ENCODE measurements around the gene PPP1R3A. TPM values are rescaled to one million over a fixed set of nuclear protein-coding genes. Genes with fewer than 3 reads are reported as not detected.

PPP1R3A gene
- total and polyA plus RNA-seq, 12 donors = not detected

DNA sequence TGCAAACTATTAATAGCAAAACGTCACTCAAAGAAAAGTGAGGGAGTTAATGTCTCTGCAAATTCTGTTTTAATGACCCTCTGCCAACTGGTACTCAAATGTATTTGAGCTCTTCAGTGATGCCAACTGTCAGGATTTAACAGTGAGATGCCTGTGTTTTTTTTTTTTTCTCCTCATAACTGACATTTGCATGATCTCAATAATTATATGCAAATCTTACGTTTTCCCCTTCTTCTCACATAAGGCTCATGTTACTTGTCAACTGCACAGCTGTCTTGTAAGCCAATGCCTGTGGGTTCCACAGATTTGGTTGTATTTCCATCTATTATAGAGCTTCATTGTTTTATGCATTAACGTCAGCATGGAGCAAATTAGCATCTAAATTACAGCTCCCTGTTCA lies 38.2 kb downstream of the PPP1R3A start:
- Histone ChIP-seq H3K27me3 (no peaks in the 10 kb centered on the region), H3K9me3 (replicated peaks in 1 of 3) (no peaks in the 10 kb centered on the region), H3K36me3 (replicated peaks in 1 of 2) (no peaks in the 10 kb centered on the region), H3K27ac (no peak overlapping the region), H3K4me1 (replicated peaks in 1 of 2) (no peaks in the 10 kb centered on the region), H3K4me3 (no peak overlapping the region)
- no peak for DNase-seq
- 49 to 59% (median 56%) methylated on average over 3 of the region's 3 CpGs for WGBS, 4 donors
- intact Hi-C loops (cut with DNase I) = no loop called here
- TF ChIP-seq, protein P1, sequence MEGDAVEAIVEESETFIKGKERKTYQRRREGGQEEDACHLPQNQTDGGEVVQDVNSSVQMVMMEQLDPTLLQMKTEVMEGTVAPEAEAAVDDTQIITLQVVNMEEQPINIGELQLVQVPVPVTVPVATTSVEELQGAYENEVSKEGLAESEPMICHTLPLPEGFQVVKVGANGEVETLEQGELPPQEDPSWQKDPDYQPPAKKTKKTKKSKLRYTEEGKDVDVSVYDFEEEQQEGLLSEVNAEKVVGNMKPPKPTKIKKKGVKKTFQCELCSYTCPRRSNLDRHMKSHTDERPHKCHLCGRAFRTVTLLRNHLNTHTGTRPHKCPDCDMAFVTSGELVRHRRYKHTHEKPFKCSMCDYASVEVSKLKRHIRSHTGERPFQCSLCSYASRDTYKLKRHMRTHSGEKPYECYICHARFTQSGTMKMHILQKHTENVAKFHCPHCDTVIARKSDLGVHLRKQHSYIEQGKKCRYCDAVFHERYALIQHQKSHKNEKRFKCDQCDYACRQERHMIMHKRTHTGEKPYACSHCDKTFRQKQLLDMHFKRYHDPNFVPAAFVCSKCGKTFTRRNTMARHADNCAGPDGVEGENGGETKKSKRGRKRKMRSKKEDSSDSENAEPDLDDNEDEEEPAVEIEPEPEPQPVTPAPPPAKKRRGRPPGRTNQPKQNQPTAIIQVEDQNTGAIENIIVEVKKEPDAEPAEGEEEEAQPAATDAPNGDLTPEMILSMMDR (IDR thresholded peaks at IDR 0.05) = no peak
- TF ChIP-seq POLR2A (IDR thresholded peaks at IDR 0.05) = no peak

DNA sequence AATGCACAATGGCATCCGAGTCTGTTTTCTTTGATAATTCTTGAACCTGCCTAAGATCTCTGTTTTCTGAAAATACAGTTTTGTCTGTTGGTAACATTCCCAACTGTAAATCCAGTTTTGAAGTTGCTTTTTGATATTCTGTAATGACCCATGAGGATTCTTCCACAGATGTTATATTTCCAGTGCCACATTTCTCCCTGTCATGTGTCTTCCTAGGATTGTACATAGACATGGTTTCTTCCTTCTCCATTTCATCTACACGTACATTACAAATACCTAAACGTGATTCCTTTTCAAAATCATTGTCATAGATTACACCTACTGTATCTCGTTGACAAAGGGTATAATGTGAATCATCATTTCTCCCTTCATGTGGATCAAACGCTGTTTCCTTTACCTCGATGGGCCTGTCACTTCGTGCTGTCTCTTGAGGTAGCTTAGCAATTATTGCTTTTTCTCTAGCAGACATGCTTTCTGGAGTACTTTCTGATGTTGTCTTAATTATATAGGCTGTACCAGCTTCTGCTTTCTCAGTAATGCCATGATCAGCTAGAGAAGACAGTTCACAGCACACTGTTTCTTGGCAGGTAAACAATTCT lies 40.3 kb downstream of the PPP1R3A start:
- no peaks in the 10 kb centered on the region for H3K27me3 ChIP-seq
- TF ChIP-seq, protein P1 (IDR thresholded peaks at IDR 0.05) = no peak
- TF ChIP-seq POLR2A (IDR thresholded peaks at IDR 0.05) = no peak
- no peak for DNase-seq
- H3K4me3 ChIP-seq = no peak overlapping the region
- H3K9me3 ChIP-seq (replicated peaks in 1 of 3) = no peaks in the 10 kb centered on the region
- no peaks in the 10 kb centered on the region for H3K36me3 ChIP-seq (replicated peaks in 1 of 2)
- intact Hi-C loops (cut with DNase I) = no loop called here
- H3K27ac ChIP-seq = no peak overlapping the region
- H3K4me1 ChIP-seq (replicated peaks in 1 of 2) = no peaks in the 10 kb centered on the region
- 69 to 76% (median 75%) methylated on average over 7 of the region's 7 CpGs for WGBS, 4 donors

DNA sequence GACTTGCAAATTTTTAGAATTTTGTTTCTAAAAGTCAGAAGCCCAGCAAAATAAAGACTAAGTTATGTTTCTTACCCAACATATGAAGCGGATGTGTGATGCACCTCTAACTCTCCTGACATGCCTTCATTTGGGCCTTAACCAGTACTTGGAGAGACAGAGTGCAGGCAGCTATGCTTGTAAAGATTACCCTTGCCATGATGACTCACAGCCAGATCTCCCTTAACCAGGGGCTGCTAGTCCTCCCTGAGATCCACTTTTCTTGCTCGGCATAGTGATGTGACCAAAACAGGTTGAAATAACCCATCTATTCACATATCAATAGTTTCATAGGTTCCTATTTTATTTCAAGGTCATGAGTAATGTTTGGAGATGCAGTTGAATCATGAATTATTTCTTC lies 43.6 kb downstream of the PPP1R3A start:
- H3K4me1 ChIP-seq (replicated peaks in 1 of 2) = no peaks in the 10 kb centered on the region
- H3K27me3 ChIP-seq = no peaks in the 10 kb centered on the region
- no peaks in the 10 kb centered on the region for H3K36me3 ChIP-seq (replicated peaks in 1 of 2)
- H3K27ac ChIP-seq = no peak overlapping the region
- H3K9me3 ChIP-seq (replicated peaks in 1 of 3) = no peaks in the 10 kb centered on the region
- no peak for DNase-seq
- 70 to 88% (median 85%) methylated on average over 2 of the region's 2 CpGs for WGBS, 4 donors
- TF ChIP-seq, protein P1 (IDR thresholded peaks at IDR 0.05) = no peak
- no peak for TF ChIP-seq POLR2A (IDR thresholded peaks at IDR 0.05)
- intact Hi-C loops (cut with DNase I) = no loop called here
- H3K4me3 ChIP-seq = no peak overlapping the region

DNA sequence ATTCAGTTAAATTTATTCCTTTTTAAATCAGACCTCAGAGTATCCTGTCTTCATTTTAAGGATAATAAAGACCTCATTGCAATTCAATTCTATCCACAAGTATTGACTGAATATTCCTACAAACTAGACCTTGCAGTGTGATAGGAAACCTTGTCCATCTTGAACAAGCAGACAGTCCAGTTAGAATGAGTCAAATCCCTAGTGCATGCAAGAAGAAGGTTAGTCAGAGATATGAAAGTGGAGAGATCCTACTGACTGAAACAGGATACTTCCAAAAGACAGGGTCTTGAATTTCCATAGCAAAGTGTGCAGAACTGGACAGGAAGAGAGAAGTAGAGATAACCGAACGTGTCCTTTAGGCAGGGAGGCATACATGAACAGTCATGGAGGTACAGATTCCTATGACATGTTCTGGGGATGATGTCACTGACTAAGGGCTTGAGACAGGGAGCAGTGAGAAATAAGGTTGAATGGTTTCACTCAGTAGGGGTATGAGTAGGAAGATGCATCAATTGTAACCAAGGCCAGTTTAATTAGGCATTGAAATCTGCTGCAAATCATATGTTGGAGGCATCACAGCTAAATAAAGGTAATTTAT lies 45.2 kb downstream of the PPP1R3A start:
- intact Hi-C loops (cut with DNase I) = no loop called here
- no peaks in the 10 kb centered on the region for H3K4me1 ChIP-seq (replicated peaks in 1 of 2)
- H3K27me3 ChIP-seq = no peaks in the 10 kb centered on the region
- H3K36me3 ChIP-seq (replicated peaks in 1 of 2) = no peaks in the 10 kb centered on the region
- WGBS, 4 donors = 70 to 77% (median 73%) methylated on average over 2 of the region's 2 CpGs
- H3K27ac ChIP-seq = no peak overlapping the region
- TF ChIP-seq, protein P1 (IDR thresholded peaks at IDR 0.05) = no peak
- TF ChIP-seq POLR2A (IDR thresholded peaks at IDR 0.05) = no peak
- H3K9me3 ChIP-seq (replicated peaks in 1 of 3) = no peaks in the 10 kb centered on the region
- DNase-seq = no peak
- H3K4me3 ChIP-seq = no peak overlapping the region

Measured in adrenal gland (tissue), 12 donors.